HepG2 (cell line): ENCODE measurements around the gene XPR1. TPM values are rescaled to one million over a fixed set of nuclear protein-coding genes. Genes with fewer than 3 reads are reported as not detected.

Experiments used
- CBFB ChIP-seq: sonication (generic); formaldehyde crosslinking; IDR thresholded peaks from 2 replicates; pipeline ENCODE4 v1.4.0; 2020; ENCODE audit warnings: missing genetic modification reagents
- EED ChIP-seq: sonication (generic); formaldehyde crosslinking; IDR thresholded peaks from 2 replicates; pipeline ENCODE4 v1.5.0; 2020; ENCODE audit warnings: mild to moderate bottlenecking, missing genetic modification reagents
- FOXK1 ChIP-seq: sonication (generic); formaldehyde crosslinking; IDR thresholded peaks from 2 replicates; pipeline ENCODE4 v1.4.0; 2020; ENCODE audit warnings: low read depth, missing genetic modification reagents, borderline replicate concordance
- GATA4 ChIP-seq: sonication (generic); IDR thresholded peaks from 2 replicates; pipeline ENCODE4 v1.6.1; 2016; ENCODE audit warnings: antibody characterized with exemption, low read depth, borderline replicate concordance
- GPN1 ChIP-seq: sonication (generic); formaldehyde crosslinking; IDR thresholded peaks from 2 replicates; pipeline ENCODE4 v1.5.1; 2020; ENCODE audit warnings: missing genetic modification reagents, borderline replicate concordance
- PHB2 ChIP-seq: fragments of 450-650 bp; IDR thresholded peaks from 2 replicates; pipeline ENCODE4 v1.6.1; 2018; ENCODE audit not compliant: partially characterized antibody
- RERE ChIP-seq: IDR thresholded peaks from 2 replicates; pipeline ENCODE4 v1.6.1; 2016; ENCODE audit warnings: low read depth, missing genetic modification reagents, missing compliant biosample characterization
- ZBTB21 ChIP-seq: sonication (generic); formaldehyde crosslinking; IDR thresholded peaks from 2 replicates; pipeline ENCODE4 v1.4.0; 2020; ENCODE audit warnings: missing genetic modification reagents
- ZC3H4 ChIP-seq: sonication (generic); formaldehyde crosslinking; IDR thresholded peaks from 2 replicates; pipeline ENCODE4 v1.4.0; 2020; ENCODE audit warnings: missing genetic modification reagents, borderline replicate concordance
- ZFP36 ChIP-seq: fragments of 150-350 bp; IDR thresholded peaks from 2 replicates; pipeline ENCODE4 v1.6.1; 2018; ENCODE audit warnings: borderline replicate concordance, low read length, low read depth; ENCODE audit not compliant: partially characterized antibody
- ZNF430 ChIP-seq: sonication (generic); formaldehyde crosslinking; IDR thresholded peaks from 2 replicates; pipeline ENCODE4 v1.9.0; 2021; ENCODE audit warnings: mild to moderate bottlenecking, missing genetic modification reagents
- ZNF598 ChIP-seq: sonication (generic); formaldehyde crosslinking; IDR thresholded peaks from 2 replicates; pipeline ENCODE4 v1.5.1; 2020; ENCODE audit warnings: mild to moderate bottlenecking, missing genetic modification reagents, borderline replicate concordance
- polyA plus RNA-seq, 8 experiments: library from polyadenylated mRNA; depleted of rRNA in 3 of 8; stranded (reverse) in 7 of 8; unstranded in 1 of 8; fragments of >200 nt; fragmentation: Illumina TruSeq in 4 of 8; extraction: Trizol in 4 of 8; gene quantifications; 2 replicates each; pipeline versions ENCODE4 v1.2.1 to v1.2.3, GENCODE V29; 2011 to 2016; ENCODE audit warnings: low read depth in 4 of 8, missing spikeins in 1 of 8, mixed read lengths in 1 of 8; ENCODE audit not compliant: insufficient read depth in 1 of 8
- total RNA-seq, 5 experiments: library from RNA; depleted of rRNA; stranded (reverse); fragments of >200 nt; fragmentation: Illumina TruSeq; extraction: Trizol; gene quantifications; 2 replicates each; pipeline ENCODE4 v1.2.3, GENCODE V29; 2016; ENCODE audit warnings: low read depth in 1 of 5

The XPR1 gene
- total and polyA plus RNA-seq, 2 of the 13 experiments (the other 11 are each of a cell fraction or from before 2014, with no cell fraction given), result 22.3 to 23.6 TPM

- TF ChIP-seq CBFB (CRISPR knock-in tag) (no peak), ZBTB21 (CRISPR knock-in tag) (no peak), RERE (CRISPR knock-in tag) (no peak), ZFP36 (no peak), FOXK1 (CRISPR knock-in tag) (no peak), PHB2 (no peak), ZC3H4 (no peak), EED (CRISPR knock-in tag) (no peak), ZNF430 (CRISPR knock-in tag) (no peak), ZNF598 (CRISPR knock-in tag) (no peak), GATA4 (no peak), GPN1 (CRISPR knock-in tag) (no peak)
These were observed 184.3 kb downstream of the XPR1 start (continued) for GRCh38 chr1:180816132-180816531.
